ENCODE results near the gene IPMK.

Gene IPMK

DNA sequence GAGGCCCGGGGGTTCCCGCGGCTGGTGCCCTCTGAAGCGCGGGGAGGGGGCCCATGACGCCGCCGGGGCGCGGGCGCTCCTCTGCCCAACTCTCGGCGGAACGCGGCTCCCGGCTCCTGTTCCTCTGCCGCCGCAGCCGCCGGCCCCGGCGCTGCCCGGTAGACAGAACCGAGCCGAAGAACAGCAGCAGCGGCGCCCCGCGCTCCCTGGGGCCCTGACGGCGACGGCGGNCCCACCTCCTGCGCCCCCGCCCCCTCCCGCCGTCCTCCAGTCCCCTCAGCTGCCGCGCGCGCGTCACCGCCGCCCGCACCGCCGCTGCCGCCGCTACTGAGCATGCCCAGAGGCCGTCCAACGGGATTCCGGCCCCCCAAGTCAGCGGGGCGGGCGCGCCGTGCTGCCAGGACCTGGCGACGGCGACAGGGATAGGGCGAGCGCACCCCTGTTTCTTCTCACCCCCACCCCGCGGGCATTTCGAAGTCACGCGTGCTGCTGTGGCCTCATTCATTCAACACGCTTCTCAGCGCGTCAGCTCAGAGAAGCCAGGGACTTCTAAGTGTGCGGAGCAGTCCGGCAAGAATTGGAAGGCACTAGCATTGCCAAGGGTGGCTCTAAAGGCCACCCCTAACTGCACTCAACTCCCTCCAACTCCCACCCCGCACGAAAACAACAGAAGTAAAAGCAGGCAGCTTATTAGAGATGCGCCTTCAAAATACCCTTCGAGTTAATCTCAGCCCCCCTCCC is at the start of gene IPMK:
Gene IPMK, minus strand, starts transcription at position 182 of the 741 bp plus-strand sequence. CDS start 283 bp downstream, outside the sequence.
- peak; percentile 90 for DNase-seq

DNA sequence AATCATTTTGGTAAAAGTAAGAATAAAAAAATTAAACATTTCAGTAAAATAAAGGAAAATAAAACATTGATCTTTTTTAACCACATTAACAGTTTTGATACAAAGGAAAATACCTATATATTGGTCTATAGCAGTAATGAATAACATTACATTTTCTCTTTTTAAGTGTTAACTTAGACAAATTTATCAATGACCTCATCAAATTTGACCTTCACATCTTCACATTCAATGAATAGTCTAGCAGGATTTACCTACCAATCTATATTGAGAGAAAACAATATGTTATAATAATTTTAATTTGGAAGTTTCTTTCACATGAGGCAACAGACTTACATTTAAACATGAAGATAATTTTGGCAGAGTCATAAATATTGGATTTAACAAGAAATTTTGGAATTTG is 49.2 kb upstream of the IPMK start:
- no peak for DNase-seq

DNA sequence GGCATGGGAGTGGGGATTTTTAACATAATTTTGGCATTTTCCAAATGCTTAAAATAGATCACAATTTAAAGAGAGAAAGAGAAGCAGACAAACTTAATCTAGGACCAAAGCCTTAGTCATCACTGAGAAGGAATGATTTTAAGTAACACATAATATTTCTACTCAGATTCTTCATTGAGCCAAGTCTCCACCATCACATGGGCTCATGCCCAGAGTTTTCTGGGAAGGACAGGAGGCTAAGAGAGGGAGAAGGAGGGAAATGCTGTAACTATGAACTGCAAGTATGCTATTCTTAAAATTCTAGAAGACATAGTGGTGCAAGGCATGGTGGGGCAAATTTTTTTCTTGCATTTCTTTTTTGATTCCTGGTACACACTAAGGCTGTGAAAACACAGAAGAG is 43.3 kb upstream of the IPMK start:
- DNase-seq, result no peak

DNA sequence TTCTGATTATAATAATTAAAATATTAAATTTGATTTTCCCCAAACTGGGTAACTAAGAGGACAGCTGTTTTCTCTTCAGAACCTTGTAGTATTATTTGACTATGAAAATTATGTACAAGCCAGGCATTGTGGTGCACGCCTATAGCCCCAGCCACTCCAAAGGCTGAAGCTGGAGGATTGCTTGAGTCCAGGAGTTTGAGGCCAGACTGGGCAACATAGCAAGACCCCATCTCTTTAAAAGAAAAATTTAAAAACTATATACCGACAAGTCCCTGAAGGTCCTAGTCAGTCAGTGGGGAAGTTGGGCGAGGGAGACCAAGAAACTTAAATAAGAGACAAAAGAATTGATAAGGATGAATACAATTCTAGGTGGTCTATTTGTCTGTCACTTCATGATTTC is 40.0 kb upstream of the IPMK start:
- no peak for DNase-seq

DNA sequence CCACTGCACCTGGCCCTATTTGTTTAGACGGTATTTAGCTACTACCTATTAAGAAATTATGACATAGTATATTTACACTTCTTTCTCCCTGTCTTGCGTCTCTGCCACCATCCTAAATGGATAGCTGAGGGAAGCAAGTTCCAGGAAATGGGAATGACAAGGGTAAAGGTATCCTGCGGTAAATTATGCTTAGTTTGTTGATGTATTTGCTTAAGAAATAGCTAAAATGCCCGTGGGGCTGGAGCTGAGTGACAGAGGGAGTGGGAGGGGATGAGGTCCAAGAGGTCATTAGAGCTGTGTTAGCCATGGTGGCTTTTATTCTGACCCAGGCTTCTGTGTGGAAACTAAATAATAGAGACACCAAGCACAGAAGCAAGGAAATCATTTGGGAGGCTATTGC is 38.1 kb upstream of the IPMK start:
- no peak for DNase-seq

DNA sequence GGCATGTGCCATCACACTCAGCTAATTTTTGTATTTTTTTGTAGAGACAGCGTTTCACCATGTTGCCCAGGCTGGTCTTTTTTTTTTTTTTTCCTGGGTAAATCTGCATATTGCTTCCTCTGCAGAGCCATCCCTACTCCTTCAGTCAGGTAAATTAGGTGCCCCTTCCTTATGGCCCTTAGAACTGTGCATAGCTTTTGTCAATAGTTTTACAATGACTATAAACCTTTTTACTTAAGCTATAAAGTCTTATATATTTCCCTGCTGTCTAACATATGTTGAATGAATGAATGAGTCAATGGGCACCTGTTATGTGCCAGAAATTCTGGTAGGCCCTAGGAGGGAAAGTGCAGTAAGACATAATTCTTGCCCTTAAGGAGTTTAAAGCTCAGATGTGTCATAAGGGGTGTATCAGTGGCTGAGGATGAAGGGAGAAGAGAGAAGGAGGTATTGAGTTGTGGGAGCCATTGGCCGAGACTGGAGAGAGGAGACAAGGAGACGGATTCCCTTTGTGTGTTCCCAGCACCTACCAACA is 36.5 kb upstream of the IPMK start:
- no peak for DNase-seq

DNA sequence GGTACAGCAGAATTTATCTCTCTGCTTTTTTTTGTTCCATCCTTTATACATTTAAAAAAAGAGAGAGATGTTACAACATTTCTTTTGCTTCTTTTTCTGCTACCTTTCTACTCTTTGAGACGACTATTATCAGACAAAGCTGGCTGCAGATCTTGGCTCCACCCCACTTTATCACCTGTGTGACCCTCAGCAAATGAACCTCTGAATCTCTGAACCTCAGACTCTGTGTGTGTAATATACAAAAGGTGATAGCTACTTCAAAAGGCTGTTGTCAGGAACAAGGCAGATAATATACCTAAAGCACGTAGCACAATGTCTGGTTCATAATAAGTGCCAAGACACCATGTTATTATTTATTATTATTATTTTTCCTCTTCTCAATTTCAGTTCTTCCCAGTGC is 34.6 kb upstream of the IPMK start:
- no peak for DNase-seq

DNA sequence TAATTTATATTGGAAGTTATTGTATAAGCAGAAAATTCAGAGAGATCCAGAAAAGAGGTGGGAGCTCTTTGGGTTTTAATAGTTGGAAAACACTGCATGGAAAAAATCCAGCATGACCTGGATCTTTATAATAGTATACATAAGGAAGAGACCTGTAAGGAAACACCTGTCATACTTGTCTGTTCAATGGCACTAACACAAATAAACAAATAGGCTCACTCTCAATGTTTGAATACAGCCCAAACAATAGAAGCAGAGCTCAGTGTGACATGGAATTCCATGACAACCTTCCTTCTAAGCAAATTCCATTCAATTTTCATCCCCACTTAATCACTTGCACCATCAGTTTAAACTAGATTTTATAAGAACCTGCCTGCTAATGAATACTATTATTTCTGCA is 33.0 kb upstream of the IPMK start:
- no peak for DNase-seq

DNA sequence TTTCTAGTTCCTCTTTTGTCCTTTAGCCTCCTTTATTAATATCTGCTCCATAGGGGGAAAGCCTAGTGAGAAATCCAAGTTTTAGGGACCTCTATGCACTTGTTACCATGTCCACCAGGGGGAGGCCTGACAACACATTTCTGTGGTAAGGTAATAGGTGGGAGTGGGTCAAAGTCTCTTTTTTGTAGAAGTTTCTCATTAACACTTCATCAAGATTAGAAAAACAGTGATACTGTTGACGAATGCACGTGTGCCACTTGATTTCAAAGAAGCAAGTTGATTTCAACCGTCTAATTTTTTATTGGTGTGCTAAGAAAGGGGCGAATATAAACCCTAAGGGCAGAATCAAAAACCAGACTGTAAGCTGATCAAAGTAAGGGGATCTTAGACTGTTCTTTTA is 31.9 kb upstream of the IPMK start:
- DNase-seq, result peak; percentile 65

DNA sequence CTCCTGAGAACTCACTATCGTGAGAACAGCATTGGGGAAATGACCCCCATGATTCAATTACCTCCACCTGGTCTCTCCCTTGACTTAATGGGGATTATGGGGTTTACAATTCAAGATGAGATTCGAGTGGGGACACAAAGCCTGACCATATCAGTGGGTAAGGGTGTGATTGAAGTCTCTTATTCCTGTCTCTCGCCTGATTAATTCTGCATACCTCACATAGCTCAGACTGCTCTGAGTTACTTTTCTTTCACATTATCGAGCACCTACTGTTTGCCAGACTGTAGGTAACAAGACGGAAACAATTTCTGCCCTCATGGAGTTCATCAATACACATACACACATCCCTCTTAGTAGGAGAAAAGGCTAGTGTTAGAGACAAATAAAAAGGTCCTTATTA is 26.3 kb upstream of the IPMK start:
- DNase-seq, result no peak

DNA sequence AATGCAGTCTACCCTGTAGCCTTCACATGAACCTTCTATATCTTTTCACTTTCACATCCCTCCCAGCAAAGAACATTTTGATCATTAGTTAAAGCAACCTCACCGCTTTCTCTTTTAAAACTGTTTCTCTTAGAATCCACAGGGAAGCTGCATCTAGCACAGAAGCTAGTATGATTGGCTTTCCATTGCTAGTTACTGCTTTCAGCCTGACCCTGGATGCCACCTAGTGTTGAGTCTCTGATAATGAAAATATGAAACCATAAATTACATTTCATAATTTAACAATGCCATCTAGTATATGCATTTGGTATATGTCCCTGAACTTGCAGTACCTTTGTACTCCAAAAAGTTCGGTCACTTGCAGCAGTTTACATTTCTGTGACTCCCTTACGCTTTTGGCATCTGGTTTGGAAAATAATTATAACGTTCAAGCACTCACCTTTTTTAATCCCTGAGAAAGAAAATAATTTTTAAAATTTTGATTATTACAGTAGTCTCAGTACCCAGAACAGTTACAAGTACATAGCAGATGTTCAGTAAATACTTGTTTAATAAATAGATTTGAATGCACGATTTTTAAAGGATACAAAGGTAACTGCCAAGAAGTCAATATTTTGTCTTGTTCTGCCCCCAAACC is 24.0 kb upstream of the IPMK start:
- peak; percentile 49 for DNase-seq

DNA sequence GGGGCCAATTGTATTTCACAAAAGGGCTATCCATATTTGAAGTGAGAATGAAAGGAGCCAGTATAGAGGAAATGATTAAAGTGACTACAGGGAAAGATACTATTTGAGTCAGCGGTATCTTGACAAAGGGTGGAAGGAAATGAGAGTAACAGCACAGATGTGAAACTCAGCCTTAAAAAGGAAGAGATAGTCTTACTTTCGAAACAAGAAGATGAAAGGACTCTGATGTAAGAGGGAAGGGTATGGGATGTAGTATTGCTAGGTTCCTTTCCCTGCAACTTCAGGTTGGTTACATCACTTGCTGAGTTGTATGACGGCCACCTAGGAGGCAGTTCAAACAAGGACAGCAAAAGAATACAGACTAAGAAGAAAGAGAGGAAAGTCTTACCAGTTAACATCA is 14.9 kb upstream of the IPMK start:
- DNase-seq, result peak; percentile 61

DNA sequence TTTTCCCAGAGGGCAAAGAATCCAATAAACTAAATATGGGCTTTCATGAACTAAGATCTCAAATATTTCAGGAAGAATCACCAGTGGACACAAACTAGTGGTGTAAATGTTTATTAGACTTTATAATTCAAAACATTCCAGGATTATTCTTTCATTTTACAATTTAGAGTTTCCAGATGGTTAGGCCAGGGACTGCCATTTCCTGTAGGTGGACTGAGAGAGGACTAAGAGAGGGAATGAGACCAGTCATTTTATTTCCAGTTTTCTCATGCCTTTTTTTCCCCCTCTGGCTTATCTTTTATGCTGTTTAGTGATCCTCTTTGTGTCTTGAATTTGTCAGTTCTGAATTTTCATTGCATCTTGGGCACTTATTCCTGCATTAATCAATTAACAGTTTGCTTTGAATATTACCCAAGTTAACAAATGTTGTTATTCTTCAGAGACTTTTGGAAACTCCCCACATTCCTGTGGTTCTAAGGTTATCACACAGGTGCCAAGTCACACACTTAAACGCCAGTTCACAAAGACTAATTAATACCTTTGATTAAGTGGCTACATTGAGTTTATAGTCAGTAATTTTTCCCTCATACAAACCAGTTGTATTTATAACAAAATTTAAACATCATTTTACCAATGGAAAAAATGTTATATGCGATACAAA is 13.5 kb upstream of the IPMK start:
- DNase-seq, result peak; percentile 32

DNA sequence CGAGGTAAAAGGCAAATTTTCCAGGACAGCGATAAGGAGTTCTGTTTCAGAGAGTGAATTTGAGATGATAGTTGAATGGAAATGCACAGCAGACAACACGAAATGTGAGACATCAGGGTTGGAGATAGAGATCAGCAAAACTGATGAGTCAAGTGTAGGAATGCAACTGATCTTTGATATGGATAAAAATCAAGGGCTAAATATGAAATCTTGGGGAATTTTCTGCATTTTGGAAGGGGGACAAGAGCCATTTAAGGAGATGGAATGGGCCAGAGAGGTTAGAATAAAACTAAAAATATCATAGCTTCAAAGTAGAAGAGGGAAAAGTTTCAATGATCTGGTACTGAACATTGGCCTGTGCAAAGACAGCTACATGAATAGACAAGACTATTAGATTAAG is 12.8 kb upstream of the IPMK start:
- DNase-seq, result no peak

DNA sequence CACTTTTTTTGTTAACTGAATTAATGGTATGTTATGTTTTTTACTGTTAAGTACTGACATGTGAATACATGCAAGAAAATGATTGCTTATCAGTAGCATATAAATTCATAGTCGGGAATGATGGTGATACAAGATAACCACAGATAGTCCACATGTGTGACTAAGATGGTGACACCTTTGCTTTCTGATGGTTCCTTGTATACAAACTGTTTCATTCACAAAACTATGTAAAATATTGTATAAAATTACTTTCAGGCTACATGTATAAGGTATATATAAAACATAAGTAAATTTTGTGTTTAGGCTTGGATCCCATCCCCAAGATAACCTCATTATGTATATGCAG is 11.2 kb upstream of the IPMK start:
- DNase-seq, result no peak

DNA sequence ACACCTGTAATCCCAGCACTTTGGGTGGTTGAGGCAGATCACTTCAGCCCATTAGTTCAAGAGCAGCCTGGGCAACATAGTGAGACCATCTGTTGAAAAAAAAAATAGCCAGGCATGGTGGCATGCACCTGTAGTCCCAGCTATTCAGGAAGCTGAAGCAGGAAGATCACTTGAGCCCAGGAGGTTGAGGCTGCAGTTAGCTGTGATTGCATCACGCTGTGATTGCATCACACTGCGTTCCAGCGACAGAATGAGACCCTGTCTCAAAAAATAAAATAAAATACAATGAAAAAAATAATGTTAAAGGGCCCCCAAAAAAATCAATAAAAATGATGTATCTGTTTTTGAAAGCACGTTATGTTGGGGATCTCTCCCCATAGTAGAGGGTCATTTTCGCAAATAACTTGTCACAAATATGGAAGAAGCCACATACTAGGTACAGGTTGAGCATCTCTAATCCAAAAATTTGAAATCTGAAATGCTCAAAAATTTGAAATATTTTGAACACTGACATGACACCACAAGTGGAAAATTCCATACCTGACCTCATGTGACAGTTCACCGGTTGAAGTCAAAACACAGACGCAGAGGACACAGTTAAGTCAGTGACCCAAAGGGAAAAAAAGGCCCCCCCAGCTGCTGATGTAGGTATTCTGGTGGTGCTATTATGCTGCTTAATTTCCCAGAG is 10.7 kb upstream of the IPMK start:
- no peak for DNase-seq

DNA sequence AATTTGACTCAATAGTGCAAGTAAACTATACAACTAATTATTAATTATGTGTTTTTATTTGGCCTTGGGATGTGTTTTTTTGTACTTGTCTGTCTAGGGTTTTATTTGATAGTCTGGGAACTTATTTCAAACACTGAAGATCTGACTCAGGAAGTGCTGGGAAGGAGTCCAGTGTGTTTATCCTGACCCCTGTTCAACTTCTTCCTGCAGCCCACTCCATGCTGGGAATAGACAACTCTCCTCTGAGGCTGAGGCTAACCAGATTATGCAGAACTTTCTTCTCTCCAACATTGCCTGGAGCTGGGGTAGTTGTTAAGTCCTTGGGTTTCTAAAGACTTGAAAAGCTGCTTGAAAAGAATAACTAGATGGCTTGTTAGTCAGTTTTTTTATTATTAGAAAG is 8.2 kb upstream of the IPMK start:
- DNase-seq, result no peak

DNA sequence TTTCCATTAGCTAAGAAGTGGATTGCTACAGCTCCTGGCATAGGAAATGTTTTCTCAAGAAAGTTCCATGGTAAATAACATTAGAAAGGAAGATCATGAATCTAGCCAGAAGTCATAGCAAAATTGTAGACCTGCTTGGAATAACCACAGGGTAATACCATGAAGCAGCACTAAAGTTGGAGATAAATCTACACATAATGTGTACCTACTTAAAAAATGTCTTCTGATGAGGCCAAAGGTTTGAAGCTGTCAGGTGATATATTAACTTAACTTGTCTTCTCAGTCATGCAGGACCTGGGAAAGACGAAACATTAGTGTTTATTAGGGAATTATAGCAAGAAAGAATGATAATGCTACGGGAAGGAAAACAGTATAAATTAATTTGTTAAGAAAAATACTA is 7.6 kb upstream of the IPMK start:
- DNase-seq, result no peak

DNA sequence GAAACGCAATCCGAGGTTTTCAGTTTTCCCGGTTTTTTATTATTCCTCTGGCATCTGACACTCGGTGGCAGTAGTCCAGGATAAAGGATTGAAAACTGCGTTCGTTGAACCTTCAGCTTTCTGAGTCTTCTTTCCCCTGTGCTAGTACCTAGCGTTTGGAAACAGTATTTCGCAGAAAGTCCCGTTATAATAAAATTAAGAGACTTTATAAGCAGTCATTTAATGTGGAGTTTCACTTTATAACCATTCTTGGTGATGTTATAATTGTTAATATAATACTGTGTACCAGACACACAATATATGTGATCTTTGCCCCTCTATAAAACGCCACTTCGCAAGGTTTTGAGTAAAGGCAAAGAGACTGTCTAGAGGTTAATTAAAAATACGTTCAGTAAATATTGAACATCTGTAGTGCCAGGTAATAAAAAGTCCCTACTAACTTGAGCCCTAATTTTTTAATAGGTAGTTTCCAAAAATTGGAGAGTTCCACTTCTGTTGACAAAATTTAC is 2.1 kb upstream of the IPMK start:
- DNase-seq, result peak; percentile 10

DNA sequence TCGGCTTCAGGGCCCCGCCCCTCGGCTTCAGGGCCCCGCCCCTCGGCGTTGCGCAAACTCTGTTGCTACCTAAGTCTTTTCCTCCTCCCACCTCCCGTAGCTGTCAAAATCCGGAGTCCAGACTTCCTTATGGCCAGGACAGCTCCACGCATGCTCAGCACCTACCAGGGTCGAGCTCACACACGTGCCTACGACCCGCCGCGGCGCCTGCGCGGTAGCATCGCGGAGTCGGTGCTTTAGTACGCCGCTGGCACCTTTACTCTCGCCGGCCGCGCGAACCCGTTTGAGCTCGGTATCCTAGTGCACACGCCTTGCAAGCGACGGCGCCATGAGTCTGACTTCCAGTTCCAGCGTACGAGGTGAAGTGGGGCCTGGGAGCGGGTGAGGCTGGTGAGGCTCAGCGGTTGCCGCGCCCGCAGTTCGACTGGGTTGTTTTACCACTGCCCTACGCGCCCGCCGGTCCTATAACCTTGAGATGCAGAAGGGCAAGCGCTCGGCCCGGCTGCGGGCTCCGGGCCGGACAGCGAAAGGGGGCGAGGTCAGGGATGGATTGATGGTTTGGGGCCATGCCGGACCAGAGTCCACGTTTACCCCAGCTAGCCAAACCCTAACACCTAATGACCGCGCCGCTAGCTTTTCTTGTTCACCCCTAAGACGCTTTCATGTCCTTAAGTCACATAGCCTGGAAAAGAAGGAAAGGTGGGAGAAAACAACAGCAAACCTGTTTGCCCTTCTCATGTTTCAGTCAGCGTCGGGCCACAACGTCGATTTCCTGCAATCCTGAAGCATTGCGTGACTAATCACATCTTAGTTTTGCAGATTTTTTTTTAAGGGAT is 1.5 kb upstream of the IPMK start, which contains the start of gene CISD1:
Gene CISD1, plus strand, starts transcription at position 217 of the 836 bp plus-strand sequence. Its CDS starts 112 bp downstream, at position 329.
- peak; percentile 96 for DNase-seq

DNA sequence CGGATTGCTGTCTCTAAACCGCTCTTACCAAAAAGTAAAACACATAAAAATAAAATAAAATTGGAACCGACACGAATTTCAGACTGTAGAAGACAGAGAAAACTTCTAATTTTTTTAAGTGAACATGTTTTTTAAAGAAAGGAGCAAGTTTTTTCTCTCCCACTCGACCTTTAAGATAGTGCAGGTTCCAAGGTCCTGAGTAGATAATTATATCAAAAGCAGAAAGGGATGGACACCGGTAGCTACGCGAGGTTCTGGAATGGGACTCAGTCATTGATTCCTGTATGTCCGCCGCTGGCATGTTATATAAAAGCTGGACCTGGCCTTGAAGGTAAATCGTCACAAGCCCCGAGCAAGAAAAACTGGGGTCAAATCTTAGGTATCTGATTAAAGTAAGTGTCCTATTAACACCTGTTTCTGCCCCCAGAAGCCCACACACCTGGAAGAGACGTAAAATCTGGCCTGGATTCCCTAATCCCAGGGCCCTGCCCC is 806 bp upstream of the IPMK start:
- DNase-seq, result no peak

All from RPMI8226 (cell line).